Measurements from ENCODE around the gene CD74.

CD74 gene

GRCh38 chr5:150447188-150447587 lies 34.5 kb upstream of the CD74 start:
- no peak for TF ChIP-seq CTCF (conservative IDR thresholded peaks at IDR 0.05; ENCODE audit: low read length)
- DNase-seq (ENCODE audit: low read depth) = no peak
- no peak overlapping the region for H3K4me3 ChIP-seq (ENCODE audit: low read length)

- no peak for DNase-seq (ENCODE audit: low read depth)
- no peak overlapping the region for H3K4me3 ChIP-seq (ENCODE audit: low read length)
- TF ChIP-seq CTCF (conservative IDR thresholded peaks at IDR 0.05; ENCODE audit: low read length) = no peak
Measured at GRCh38 chr5:150446583-150446982, 33.9 kb upstream of the CD74 start.

GRCh38 chr5:150446088-150446487 lies 33.4 kb upstream of the CD74 start:
- no peak overlapping the region for H3K4me3 ChIP-seq (ENCODE audit: low read length)
- no peak for DNase-seq (ENCODE audit: low read depth)
- no peak for TF ChIP-seq CTCF (conservative IDR thresholded peaks at IDR 0.05; ENCODE audit: low read length)

GRCh38 chr5:150444770-150445169 lies 32.1 kb upstream of the CD74 start:
- no peak for TF ChIP-seq CTCF (conservative IDR thresholded peaks at IDR 0.05; ENCODE audit: low read length)
- H3K4me3 ChIP-seq (ENCODE audit: low read length) = no peak overlapping the region
- DNase-seq (ENCODE audit: low read depth) = no peak

GRCh38 chr5:150443242-150444075 lies 30.7 kb upstream of the CD74 start:
- TF ChIP-seq CTCF (conservative IDR thresholded peaks at IDR 0.05; ENCODE audit: low read length) = no peak
- H3K4me3 ChIP-seq (ENCODE audit: low read length) = no peak overlapping the region
- no peak for DNase-seq (ENCODE audit: low read depth)

- DNase-seq (ENCODE audit: low read depth) = no peak
- H3K4me3 ChIP-seq (ENCODE audit: low read length) = no peak overlapping the region
- no peak for TF ChIP-seq CTCF (conservative IDR thresholded peaks at IDR 0.05; ENCODE audit: low read length)
Measured at GRCh38 chr5:150442699-150443080, 30.0 kb upstream of the CD74 start.

All from AG10803 (cell line).